Neuronal stem cell (in vitro differentiated cells): ENCODE measurements around the gene TBX2.
A peak's percentile ranks its signal among the peaks of the same experiment; 100 is the strongest.

Experiments
- DNase-seq: peaks from one replicate; pipeline ENCODE4 v3.0.0-alpha.2; 2013; ENCODE audit warnings: low spot score
- H2AFZ ChIP-seq: one replicate; pipeline ENCODE4 v1.6.1; 2013; ENCODE audit warnings: mild to moderate bottlenecking, low read length, inconsistent platforms
- H2AK5ac ChIP-seq: 2 replicates; pipeline ENCODE4 v1.6.1; 2013; ENCODE audit warnings: low read depth, mild to moderate bottlenecking, inconsistent platforms, low read length, moderate library complexity, mixed read lengths
- H2BK120ac ChIP-seq: 2 replicates; pipeline ENCODE4 v1.6.1; 2013; ENCODE audit warnings: low read depth, mild to moderate bottlenecking, inconsistent platforms, low read length, moderate library complexity, mixed read lengths
- H2BK12ac ChIP-seq: one replicate; pipeline ENCODE4 v1.6.1; 2013; ENCODE audit warnings: low read length, inconsistent platforms
- H2BK15ac ChIP-seq: 2 replicates; pipeline ENCODE4 v1.6.1; 2013; ENCODE audit warnings: mild to moderate bottlenecking, low read length, inconsistent platforms, mixed read lengths
- H2BK5ac ChIP-seq: one replicate; pipeline ENCODE4 v1.6.1; 2013; ENCODE audit warnings: inconsistent platforms, mild to moderate bottlenecking, low read length, moderate library complexity
- H3K14ac ChIP-seq: one replicate; pipeline ENCODE4 v1.6.1; 2013; ENCODE audit warnings: low read length, inconsistent platforms
- H3K18ac ChIP-seq: 2 replicates; pipeline ENCODE4 v1.6.1; 2013; ENCODE audit warnings: low read length, inconsistent platforms
- H3K23ac ChIP-seq: 2 replicates; pipeline ENCODE4 v1.6.1; 2013; ENCODE audit warnings: low read depth, mild to moderate bottlenecking, mixed read lengths, low read length, inconsistent platforms; ENCODE audit not compliant: poor library complexity
- H3K27ac ChIP-seq: replicated peaks from 3 replicates; pipeline ENCODE4 v1.5.1; 2013; ENCODE audit warnings: low read length, inconsistent platforms
- H3K27me3 ChIP-seq, 3 experiments: 2 replicates each; pipeline ENCODE4 v1.6.1; 2013; ENCODE audit warnings: low read length in 3 of 3, mild to moderate bottlenecking in 2 of 3, inconsistent platforms in 1 of 3, low read depth in 1 of 3, mixed read lengths in 1 of 3, moderate library complexity in 1 of 3; ENCODE audit not compliant: control insufficient read depth in 3 of 3, insufficient read depth in 3 of 3
- H3K36me3 ChIP-seq, 2 donors: replicated peaks in 1 of 2; 2 replicates each; pipeline ENCODE4 v1.6.1; 2013; ENCODE audit warnings: low read length in 2 of 2; ENCODE audit not compliant: control insufficient read depth in 2 of 2, insufficient read depth in 2 of 2
- H3K4ac ChIP-seq: 2 replicates; pipeline ENCODE4 v1.6.1; 2013; ENCODE audit warnings: inconsistent platforms, mild to moderate bottlenecking, low read length, moderate library complexity
- H3K4me1 ChIP-seq, 2 donors: 1 replicate in 1 of 2; 2 replicates in 1 of 2; pipeline ENCODE4 v1.6.1; 2013; ENCODE audit warnings: low read length in 2 of 2, low read depth in 1 of 2; ENCODE audit not compliant: control insufficient read depth in 2 of 2, insufficient read depth in 1 of 2
- H3K4me2 ChIP-seq: one replicate; pipeline ENCODE4 v1.6.1; 2013; ENCODE audit warnings: mild to moderate bottlenecking, low read length, inconsistent platforms; ENCODE audit not compliant: insufficient read depth, poor library complexity, severe bottlenecking
- H3K4me3 ChIP-seq, 2 donors: 2 replicates each; pipeline ENCODE4 v1.5.1; 2013; ENCODE audit warnings: low read length in 2 of 2, mild to moderate bottlenecking in 2 of 2, inconsistent platforms in 1 of 2, moderate library complexity in 1 of 2
- H3K79me1 ChIP-seq: one replicate; pipeline ENCODE4 v1.6.1; 2013; ENCODE audit warnings: low read depth, mild to moderate bottlenecking, inconsistent platforms, low read length, moderate library complexity
- H3K9ac ChIP-seq: one replicate; pipeline ENCODE4 v1.6.1; 2013; ENCODE audit warnings: mild to moderate bottlenecking, low read depth, low read length, inconsistent platforms; ENCODE audit not compliant: poor library complexity
- H3K9me3 ChIP-seq, 2 donors: replicated peaks in 1 of 2; 2 replicates each; pipeline versions ENCODE3 to v1.6.1; 2013; ENCODE audit warnings: low read length in 2 of 2, mild to moderate bottlenecking in 2 of 2, inconsistent platforms in 1 of 2, low read depth in 1 of 2, mixed read lengths in 1 of 2, moderate library complexity in 1 of 2; ENCODE audit not compliant: control insufficient read depth in 2 of 2, insufficient read depth in 1 of 2
- H4K8ac ChIP-seq: one replicate; pipeline ENCODE4 v1.6.1; 2013; ENCODE audit warnings: low read depth, mild to moderate bottlenecking, inconsistent platforms, low read length, moderate library complexity
- H4K91ac ChIP-seq: one replicate; pipeline ENCODE4 v1.6.1; 2013; ENCODE audit warnings: low read length, low read depth, mild to moderate bottlenecking, inconsistent platforms; ENCODE audit not compliant: poor library complexity
- WGBS, 2 donors: extraction: QIAGEN DNeasy Blood & Tissue Kit; methylation state at CpG; one replicate each; pipeline ENCODE4 v1.1.7; 2013; ENCODE audit warnings: missing lambda C conversion rate in 2 of 2, mixed read lengths in 1 of 2; ENCODE audit not compliant: insufficient read length in 2 of 2, insufficient replicate concordance in 1 of 2; ENCODE audit errors: extremely low coverage in 2 of 2; 5-methylcytosine and 5-hydroxymethylcytosine counted together

The TBX2 gene

GRCh38 chr17:61393550-61393903 is 6.1 kb upstream of the TBX2 start:
- Histone ChIP-seq H4K91ac (no peak overlapping the region), H3K14ac (no peak overlapping the region), H3K4me3 (no peak overlapping the region), H3K79me1 (no peaks in the 10 kb centered on the region), H3K9ac (no peak overlapping the region), H3K4me2 (no peak overlapping the region), H2BK12ac (no peak overlapping the region), H3K9me3 (peaks cover 0 to 3% of the 10 kb centered on the region in 2 donors), H3K23ac (no peak overlapping the region), H3K27me3 (peaks cover 33 to 69% (median 51%) of the 10 kb centered on the region in 3 experiments), H2AFZ (no peak overlapping the region), H3K4me1 (peaks cover 2 to 10% of the 10 kb centered on the region in 2 donors), H4K8ac (no peak overlapping the region), H3K4ac (no peak overlapping the region), H3K18ac (no peak overlapping the region), H2BK15ac (no peak overlapping the region), H3K36me3 (no peaks in the 10 kb centered on the region), H2AK5ac (no peak overlapping the region), H3K27ac (no peak overlapping the region), H2BK5ac (no peak overlapping the region), H2BK120ac (no peak overlapping the region)
- WGBS, 2 donors, result no CpG with 5 or more reads among the region's 3 CpGs
- DNase-seq, result no peak

GRCh38 chr17:61393904-61394629 is 5.6 kb upstream of the TBX2 start:
- H3K27me3 ChIP-seq, result peaks cover 39 to 74% (median 56%) of the 10 kb centered on the region in 3 experiments
- DNase-seq, result no peak
- H4K8ac ChIP-seq, result no peak overlapping the region
- H3K36me3 ChIP-seq, result no peaks in the 10 kb centered on the region
- no peak overlapping the region for H3K9ac ChIP-seq
- H3K4me1 ChIP-seq, result peaks cover 5 to 10% of the 10 kb centered on the region in 2 donors
- H3K9me3 ChIP-seq, result peaks cover 0 to 3% of the 10 kb centered on the region in 2 donors
- H2BK120ac ChIP-seq, result no peak overlapping the region
- H2BK15ac ChIP-seq, result no peak overlapping the region
- H4K91ac ChIP-seq, result no peak overlapping the region
- H3K4ac ChIP-seq, result no peak overlapping the region
- H3K4me3 ChIP-seq, result no peak overlapping the region
- H3K14ac ChIP-seq, result no peak overlapping the region
- H2AFZ ChIP-seq, result no peak overlapping the region
- H3K4me2 ChIP-seq, result no peak overlapping the region
- H3K27ac ChIP-seq, result no peak overlapping the region
- peak overlapping the region; percentile 4 for H2BK5ac ChIP-seq
- H3K18ac ChIP-seq, result no peak overlapping the region
- H3K79me1 ChIP-seq, result no peaks in the 10 kb centered on the region
- no peak overlapping the region for H3K23ac ChIP-seq
- H2AK5ac ChIP-seq, result no peak overlapping the region
- H2BK12ac ChIP-seq, result no peak overlapping the region
- WGBS, 2 donors, result no CpG with 5 or more reads among the region's 7 CpGs

DNA sequence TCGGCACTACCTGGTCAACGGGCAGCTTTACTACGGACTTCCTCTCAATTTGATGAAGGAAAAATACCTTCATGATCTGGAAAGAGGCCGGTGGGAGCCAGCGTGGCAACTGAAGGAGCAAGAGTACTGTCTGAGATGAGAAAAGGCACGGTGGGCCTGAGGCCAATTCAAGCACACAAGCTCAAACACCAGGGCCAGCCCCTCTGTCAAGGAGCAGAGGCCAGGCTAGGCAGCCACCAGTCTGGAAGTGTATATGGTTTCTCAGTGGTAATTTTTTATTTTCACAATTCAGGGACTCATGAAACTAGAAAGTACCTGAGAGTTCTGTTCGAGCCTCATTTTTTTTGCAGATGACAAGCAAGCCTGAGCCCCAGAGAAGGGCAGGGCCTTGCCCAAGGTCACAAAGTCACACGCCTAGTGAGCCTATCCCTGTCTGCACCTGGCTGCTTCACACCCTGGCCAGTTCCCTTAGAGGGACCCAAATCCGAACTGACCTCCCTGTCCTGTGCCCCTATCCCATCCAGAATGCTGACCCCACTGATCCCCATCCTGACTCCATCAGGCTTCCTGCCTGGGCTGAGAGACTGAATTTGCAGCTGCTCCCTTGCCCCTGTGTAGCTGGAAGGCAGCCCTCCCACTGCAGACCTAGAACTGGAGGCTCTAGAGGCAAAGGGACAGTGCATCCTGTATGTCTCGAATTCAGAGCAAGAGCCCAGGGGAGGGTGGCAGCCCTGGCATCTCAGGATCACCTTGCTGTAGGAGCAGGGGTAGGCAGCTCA is 4.8 kb upstream of the TBX2 start:
- H2BK12ac ChIP-seq, result no peak overlapping the region
- H3K23ac ChIP-seq, result no peak overlapping the region
- no peak overlapping the region for H3K4me3 ChIP-seq
- H3K4ac ChIP-seq, result no peak overlapping the region
- DNase-seq, result no peak
- peaks cover 8 to 10% of the 10 kb centered on the region in 2 donors for H3K4me1 ChIP-seq
- H2AK5ac ChIP-seq, result no peak overlapping the region
- H2AFZ ChIP-seq, result no peak overlapping the region
- no CpG with 5 or more reads among the region's 10 CpGs for WGBS, 2 donors
- no peak overlapping the region for H2BK15ac ChIP-seq
- no peak overlapping the region for H2BK5ac ChIP-seq
- H3K36me3 ChIP-seq, result no peaks in the 10 kb centered on the region
- H3K27me3 ChIP-seq, result peaks cover 42 to 80% (median 64%) of the 10 kb centered on the region in 3 experiments
- no peak overlapping the region for H3K14ac ChIP-seq
- no peak overlapping the region for H3K9ac ChIP-seq
- no peaks in the 10 kb centered on the region for H3K79me1 ChIP-seq
- peaks cover 0 to 3% of the 10 kb centered on the region in 2 donors for H3K9me3 ChIP-seq
- H3K18ac ChIP-seq, result no peak overlapping the region
- H3K27ac ChIP-seq, result no peak overlapping the region
- no peak overlapping the region for H3K4me2 ChIP-seq
- no peak overlapping the region for H2BK120ac ChIP-seq
- no peak overlapping the region for H4K91ac ChIP-seq
- H4K8ac ChIP-seq, result no peak overlapping the region

DNA sequence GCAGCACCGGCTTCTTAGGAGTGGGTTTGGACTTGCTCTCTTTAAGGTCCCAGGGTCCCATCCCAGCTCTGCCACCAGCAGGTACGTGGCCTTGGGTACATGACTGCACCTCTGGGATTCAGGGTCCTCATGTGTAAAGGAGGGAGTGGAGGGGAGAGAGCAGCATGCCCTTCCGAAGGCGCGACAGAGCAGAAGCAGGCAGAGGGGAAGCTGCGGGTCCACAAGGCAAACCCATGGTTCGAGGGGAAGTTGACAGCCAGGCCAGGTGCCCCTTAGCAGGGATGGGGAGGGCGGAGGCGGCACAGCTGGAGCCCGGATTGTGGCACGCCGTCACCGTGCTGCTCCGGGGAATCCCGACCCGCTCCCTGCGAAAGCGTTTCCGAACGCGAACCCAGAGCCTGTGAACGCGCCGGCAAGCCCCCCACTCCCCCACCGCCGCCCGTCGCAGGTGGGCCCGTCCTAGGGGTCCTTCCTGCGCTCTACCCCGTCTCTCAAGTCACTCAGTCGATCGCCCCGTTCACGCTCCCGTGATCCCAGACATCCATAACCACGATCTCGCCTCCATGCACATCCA is 4.1 kb upstream of the TBX2 start:
- Histone ChIP-seq H3K18ac (peak overlapping the region; percentile 93), H4K91ac (no peak overlapping the region), H2BK12ac (no peak overlapping the region), H2BK120ac (peak overlapping the region; percentile 28), H2BK15ac (peak overlapping the region; percentile 85), H3K79me1 (peaks cover 2% of the 10 kb centered on the region), H3K27ac (no peak overlapping the region), H2BK5ac (no peak overlapping the region), H3K23ac (peak overlapping the region; percentile 95), H3K36me3 (no peaks in the 10 kb centered on the region), H3K27me3 (peaks cover 49 to 83% (median 71%) of the 10 kb centered on the region in 3 experiments), H3K9ac (peak overlapping the region; percentile 27), H3K4me1 (peaks cover 8 to 10% of the 10 kb centered on the region in 2 donors), H2AFZ (peak overlapping the region; percentile 97), H3K9me3 (peaks cover 0 to 3% of the 10 kb centered on the region in 2 donors), H3K4ac (no peak overlapping the region), H3K4me3 (no peak overlapping the region), H2AK5ac (peak overlapping the region; percentile 89), H4K8ac (no peak overlapping the region), H3K4me2 (no peak overlapping the region), H3K14ac (no peak overlapping the region)
- WGBS, 2 donors, result no CpG with 5 or more reads among the region's 38 CpGs
- DNase-seq, result no peak
